GM19025 (cell line): ENCODE results near the gene CPB2.

Experiments
- ATAC-seq: cut with Tn5 transposase; IDR thresholded peaks from one replicate; pipeline ENCODE4 v1.9.1; 2021; ENCODE audit warnings: mild to moderate bottlenecking, low read depth, moderate library complexity; ENCODE audit not compliant: unreplicated experiment

The CPB2 gene

GRCh38 chr13:46104868-46105267 is at the start of gene CPB2:
Gene CPB2 (minus strand): TSS chr13:46105033. CDS start chr13:46105009, 24 bp downstream.
- no peak for ATAC-seq

- ATAC-seq: no peak
These were observed 49.4 kb upstream of the CPB2 start for GRCh38 chr13:46154136-46154801.

- no peak for ATAC-seq
These were observed 47.9 kb upstream of the CPB2 start for GRCh38 chr13:46152627-46153328.

- no peak for ATAC-seq
These were observed 45.4 kb upstream of the CPB2 start for GRCh38 chr13:46150134-46150693.

GRCh38 chr13:46149272-46150133 is 44.7 kb upstream of the CPB2 start:
- ATAC-seq: no peak

GRCh38 chr13:46146898-46147297 is 42.1 kb upstream of the CPB2 start:
- ATAC-seq: no peak

- ATAC-seq: no peak
These were observed 41.1 kb upstream of the CPB2 start for GRCh38 chr13:46145950-46146349.

- ATAC-seq: no peak
These were observed 40.3 kb upstream of the CPB2 start for GRCh38 chr13:46145135-46145534.

- no peak for ATAC-seq
These were observed 38.4 kb upstream of the CPB2 start for GRCh38 chr13:46143184-46143701.

GRCh38 chr13:46142776-46143175 is 37.9 kb upstream of the CPB2 start:
- no peak for ATAC-seq

GRCh38 chr13:46140044-46140443 is 35.2 kb upstream of the CPB2 start:
- no peak for ATAC-seq

- ATAC-seq: no peak
These were observed 32.9 kb upstream of the CPB2 start for GRCh38 chr13:46137627-46138317.

GRCh38 chr13:46136688-46137087 is 31.9 kb upstream of the CPB2 start:
- ATAC-seq: no peak

- no peak for ATAC-seq
These were observed 30.2 kb upstream of the CPB2 start for GRCh38 chr13:46134961-46135522.

- no peak for ATAC-seq
These were observed 29.7 kb upstream of the CPB2 start for GRCh38 chr13:46134494-46134893.

- ATAC-seq: no peak
These were observed 27.3 kb upstream of the CPB2 start for GRCh38 chr13:46132109-46132508.

GRCh38 chr13:46131705-46132104 is 26.9 kb upstream of the CPB2 start:
- no peak for ATAC-seq

- no peak for ATAC-seq
These were observed 25.3 kb upstream of the CPB2 start for GRCh38 chr13:46129955-46130618.

- ATAC-seq: no peak
These were observed 24.3 kb upstream of the CPB2 start for GRCh38 chr13:46129124-46129523.
